RWPE2 (cell line): Measurements from ENCODE around the gene MNX1.
A peak's percentile ranks its signal among the peaks of the same experiment; 100 is the strongest.

ENCODE experiments used
- ATAC-seq: fragments of 200-7000 bp; cut with Tn5 transposase; 3 replicates; pipeline ENCODE4 v1.9.1; 2021; ENCODE audit warnings: low read depth
- DNase-seq: peaks from one replicate; pipeline ENCODE4 v3.0.0-alpha.2; 2020; ENCODE audit warnings: low spot score
- H3K27ac ChIP-seq: fragments of 450-650 bp; 2 replicates; pipeline ENCODE4 v1.5.1; 2017; ENCODE audit warnings: mild to moderate bottlenecking; ENCODE audit not compliant: poor library complexity, severe bottlenecking
- H3K27me3 ChIP-seq: fragments of 250-450 bp; sonication (Bioruptor Pico); 2 replicates; pipeline ENCODE4 v1.5.1; 2021; ENCODE audit warnings: mild to moderate bottlenecking, moderate library complexity; ENCODE audit not compliant: insufficient read depth, poor library complexity, severe bottlenecking
- H3K36me3 ChIP-seq: fragments of 250-450 bp; sonication (Bioruptor Pico); 2 replicates; pipeline ENCODE4 v1.5.1; 2020; ENCODE audit warnings: low read depth, mild to moderate bottlenecking, moderate library complexity
- H3K4me1 ChIP-seq: fragments of 250-450 bp; sonication (Bioruptor Pico); 2 replicates; pipeline ENCODE4 v1.5.1; 2021; ENCODE audit warnings: mild to moderate bottlenecking, moderate library complexity; ENCODE audit not compliant: insufficient read depth, poor library complexity, severe bottlenecking
- H3K4me3 ChIP-seq: fragments of 250-450 bp; sonication (Bioruptor Pico); 2 replicates; pipeline ENCODE4 v1.5.1; 2021; ENCODE audit warnings: mild to moderate bottlenecking, moderate library complexity; ENCODE audit not compliant: severe bottlenecking
- H3K9me3 ChIP-seq: fragments of 250-450 bp; sonication (Bioruptor Pico); 2 replicates; pipeline ENCODE4 v1.5.1; 2021; ENCODE audit warnings: mild to moderate bottlenecking, moderate library complexity; ENCODE audit not compliant: severe bottlenecking
- CTCF ChIP-seq: fragments of 450-650 bp; IDR thresholded peaks from one replicate; pipeline ENCODE4 v1.5.1; 2017; ENCODE audit warnings: mild to moderate bottlenecking, moderate library complexity; ENCODE audit not compliant: poor library complexity, severe bottlenecking

The MNX1 gene

GRCh38 chr7:157006829-157007469 lies 3.5 kb downstream of the MNX1 start:
- peaks cover 11% of the 10 kb centered on the region for H3K4me1 ChIP-seq
- TF ChIP-seq CTCF: no peak
- H3K4me3 ChIP-seq: no peak overlapping the region
- no peaks in the 10 kb centered on the region for H3K36me3 ChIP-seq
- DNase-seq (no peak), ATAC-seq (no peak)
- peaks cover 91% of the 10 kb centered on the region for H3K27me3 ChIP-seq
- no peak overlapping the region for H3K27ac ChIP-seq
- no peaks in the 10 kb centered on the region for H3K9me3 ChIP-seq

- no peak overlapping the region for H3K4me3 ChIP-seq
Measured at GRCh38 chr7:157006205-157006747, 4.2 kb downstream of the MNX1 start.

GRCh38 chr7:157005456-157006204 lies 4.8 kb downstream of the MNX1 start:
- H3K4me3 ChIP-seq: peak overlapping the region; percentile 4
- no peak for TF ChIP-seq CTCF
- DNase-seq (no peak), ATAC-seq (peak; percentile 17; the same call in 2 of the 3 replicates)
- peaks cover 92% of the 10 kb centered on the region for H3K27me3 ChIP-seq
- H3K27ac ChIP-seq: no peak overlapping the region
- no peaks in the 10 kb centered on the region for H3K9me3 ChIP-seq
- peaks cover 5% of the 10 kb centered on the region for H3K4me1 ChIP-seq
- H3K36me3 ChIP-seq: no peaks in the 10 kb centered on the region

More at GRCh38 chr7:157006205-157006747, 4.2 kb downstream of the MNX1 start:
- no peaks in the 10 kb centered on the region for H3K36me3 ChIP-seq
- H3K9me3 ChIP-seq: no peaks in the 10 kb centered on the region
- H3K27me3 ChIP-seq: peaks cover 91% of the 10 kb centered on the region
- H3K27ac ChIP-seq: no peak overlapping the region
- no peak for TF ChIP-seq CTCF
- DNase-seq: no peak
- H3K4me1 ChIP-seq: peaks cover 7% of the 10 kb centered on the region
- no peak for ATAC-seq

GRCh38 chr7:157004521-157005455 lies 5.7 kb downstream of the MNX1 start:
- no peaks in the 10 kb centered on the region for H3K36me3 ChIP-seq
- H3K27me3 ChIP-seq: peaks cover 93% of the 10 kb centered on the region
- no peak for DNase-seq
- no peaks in the 10 kb centered on the region for H3K9me3 ChIP-seq
- TF ChIP-seq CTCF: no peak
- peak overlapping the region; percentile 4 for H3K4me3 ChIP-seq
- H3K27ac ChIP-seq: no peak overlapping the region
- no peak for ATAC-seq
- H3K4me1 ChIP-seq: peaks cover 5% of the 10 kb centered on the region
